Stomach (tissue), 9 donors: ENCODE results near the gene TXNL1. TPM values are rescaled to one million over a fixed set of nuclear protein-coding genes. Genes with fewer than 3 reads are reported as not detected.

Experiments
- DNase-seq, 2 donors: peaks; one replicate each; pipeline versions ENCODE4 v3.0.0 to v3.0.0-alpha.2; 2013 to 2019
- H3K27ac ChIP-seq, 5 donors: fragments of 200-600 bp in 4 of 5; sonication (generic) in 4 of 5; one replicate each; pipeline ENCODE4 v1.5.1; 2013 to 2019; ENCODE audit warnings: mild to moderate bottlenecking in 1 of 5, moderate library complexity in 1 of 5
- H3K27me3 ChIP-seq, 3 donors: fragments of 200-600 bp; sonication (generic); one replicate each; pipeline ENCODE4 v1.5.1; 2017 to 2019; ENCODE audit warnings: mixed run types in 1 of 3
- H3K36me3 ChIP-seq, 4 donors: fragments of 200-600 bp; sonication (generic); 1 replicate in 3 of 4; 2 replicates in 1 of 4; pipeline ENCODE4 v1.5.1; 2016 to 2019
- H3K4me1 ChIP-seq, 4 donors: fragments of 200-600 bp; sonication (generic); one replicate each; pipeline ENCODE4 v1.5.1; 2016 to 2019
- H3K4me3 ChIP-seq, 4 donors: fragments of 200-600 bp; sonication (generic) in 3 of 4; one replicate each; pipeline ENCODE4 v1.5.1; 2016 to 2019; ENCODE audit warnings: mild to moderate bottlenecking in 1 of 4
- H3K9me3 ChIP-seq, 4 donors: fragments of 200-600 bp; sonication (generic); one replicate each; pipeline ENCODE4 v1.5.1; 2016 to 2019
- EP300 ChIP-seq: sonication (generic); formaldehyde crosslinking; IDR thresholded peaks from one replicate; pipeline ENCODE4 v1.6.1; 2017; ENCODE audit warnings: antibody characterized with exemption
- POLR2A ChIP-seq, 4 donors: fragments of 450-650 bp; IDR thresholded peaks; one replicate each; pipeline ENCODE4 v1.6.1; 2016; ENCODE audit warnings: antibody characterized with exemption in 4 of 4, control low read depth in 2 of 4, mild to moderate bottlenecking in 1 of 4, moderate library complexity in 1 of 4
- POLR2AphosphoS5 ChIP-seq, 3 donors: sonication (generic); formaldehyde crosslinking; IDR thresholded peaks; one replicate each; pipeline ENCODE4 v1.6.1; 2016; ENCODE audit warnings: antibody characterized with exemption in 3 of 3
- WGBS, 5 donors: extraction: QIAGEN DNeasy Blood & Tissue Kit in 3 of 5; methylation state at CpG; one replicate each; pipeline versions ENCODE4 v1.1.5 to v1.1.7; 2013 to 2018; 5-methylcytosine and 5-hydroxymethylcytosine counted together
- intact Hi-C: fragments of 100-400 bp; cut with DNase I; formaldehyde crosslinking; loops from one replicate; pipeline ENCODE4 v1.15.1; 2023; ENCODE audit warnings: low total_unique reads
- polyA plus RNA-seq, 3 donors: library from polyadenylated mRNA; stranded (reverse); fragments of 200-250 nt; gene quantifications; one replicate each; pipeline ENCODE4 v1.2.3, GENCODE V29; 2013
- total RNA-seq, 5 donors: library from RNA; depleted of rRNA; stranded (reverse); fragments of >200 nt; gene quantifications; one replicate each; pipeline versions ENCODE4 v1.1.0 to v1.2.3, GENCODE V29; 2014 to 2016
- TF ChIP-seq, protein P1 (sequence below), 7 experiments: fragments of 450-650 bp in 4 of 7; fragments of 200-600 bp in 3 of 7; sonication (generic) in 3 of 7; IDR thresholded peaks; one replicate each; pipeline ENCODE4 v1.5.1; 2016 to 2019; ENCODE audit warnings: antibody characterized with exemption in 7 of 7, control low read depth in 2 of 7, mild to moderate bottlenecking in 1 of 7
- donor health status: healthy with polysubstance abuse.
- donor health status: Bipolar disorder and iron deficiency.
- donor health status: healthy.

Gene TXNL1
- total and polyA plus RNA-seq, 8 donors: 2.6 to 87.1 (median 41.4) TPM

- Histone ChIP-seq H3K4me3 (no peak overlapping the region), H3K36me3 (no peaks in the 10 kb centered on the region), H3K4me1 (peaks cover 1 to 22% (median 12%) of the 10 kb centered on the region in 4 donors), H3K27me3 (no peaks in the 10 kb centered on the region), H3K9me3 (no peaks in the 10 kb centered on the region), H3K27ac (no peak overlapping the region)
- intact Hi-C loops: no loop called here
- no peak for DNase-seq
- TF ChIP-seq POLR2A (IDR thresholded peaks at IDR 0.05): no peak
- no peak for TF ChIP-seq EP300
- TF ChIP-seq, protein P1, sequence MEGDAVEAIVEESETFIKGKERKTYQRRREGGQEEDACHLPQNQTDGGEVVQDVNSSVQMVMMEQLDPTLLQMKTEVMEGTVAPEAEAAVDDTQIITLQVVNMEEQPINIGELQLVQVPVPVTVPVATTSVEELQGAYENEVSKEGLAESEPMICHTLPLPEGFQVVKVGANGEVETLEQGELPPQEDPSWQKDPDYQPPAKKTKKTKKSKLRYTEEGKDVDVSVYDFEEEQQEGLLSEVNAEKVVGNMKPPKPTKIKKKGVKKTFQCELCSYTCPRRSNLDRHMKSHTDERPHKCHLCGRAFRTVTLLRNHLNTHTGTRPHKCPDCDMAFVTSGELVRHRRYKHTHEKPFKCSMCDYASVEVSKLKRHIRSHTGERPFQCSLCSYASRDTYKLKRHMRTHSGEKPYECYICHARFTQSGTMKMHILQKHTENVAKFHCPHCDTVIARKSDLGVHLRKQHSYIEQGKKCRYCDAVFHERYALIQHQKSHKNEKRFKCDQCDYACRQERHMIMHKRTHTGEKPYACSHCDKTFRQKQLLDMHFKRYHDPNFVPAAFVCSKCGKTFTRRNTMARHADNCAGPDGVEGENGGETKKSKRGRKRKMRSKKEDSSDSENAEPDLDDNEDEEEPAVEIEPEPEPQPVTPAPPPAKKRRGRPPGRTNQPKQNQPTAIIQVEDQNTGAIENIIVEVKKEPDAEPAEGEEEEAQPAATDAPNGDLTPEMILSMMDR (IDR thresholded peaks at IDR 0.05): no peak
- TF ChIP-seq POLR2AphosphoS5 (IDR thresholded peaks at IDR 0.05): no peak
These were observed 8.7 kb upstream of the TXNL1 start for GRCh38 chr18:56647071-56647470.

DNA sequence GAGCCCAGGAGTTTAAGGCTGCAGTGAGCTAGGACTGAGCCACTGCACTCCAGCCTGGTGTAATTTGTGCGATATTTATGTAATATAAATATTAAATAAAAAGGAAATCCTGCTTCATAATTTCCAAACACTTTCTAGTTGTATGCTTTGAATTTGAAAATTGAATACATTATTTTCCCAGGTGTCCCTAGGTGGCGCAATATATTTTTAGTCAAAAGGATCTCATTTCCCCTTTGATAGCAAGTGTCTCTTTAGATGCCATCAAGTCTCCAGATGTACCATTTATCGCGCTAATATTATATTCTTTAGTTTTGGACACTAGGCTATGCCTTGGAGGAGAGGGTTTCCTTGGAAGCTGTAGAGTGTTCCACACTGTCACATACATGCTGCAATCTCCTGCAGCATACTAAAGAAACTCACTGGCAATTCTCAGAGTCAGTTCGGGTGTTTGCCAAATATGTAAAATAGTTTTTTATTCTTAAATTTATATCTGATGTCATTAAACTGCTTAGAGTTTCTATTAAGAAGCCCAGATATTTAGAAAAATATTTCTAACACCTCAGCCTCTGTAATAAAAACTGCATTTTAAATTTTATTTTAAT lies 7.1 kb upstream of the TXNL1 start:
- no peaks in the 10 kb centered on the region for H3K27me3 ChIP-seq
- H3K27ac ChIP-seq: no peak overlapping the region
- peaks cover 0 to 12% (median 5%) of the 10 kb centered on the region in 4 donors for H3K4me1 ChIP-seq
- TF ChIP-seq, protein P1 (IDR thresholded peaks at IDR 0.05): peak in 4 of 7 experiments; percentile 16 to 47 (median 32)
- TF ChIP-seq POLR2AphosphoS5 (IDR thresholded peaks at IDR 0.05) (no peak), POLR2A (IDR thresholded peaks at IDR 0.05) (no peak), EP300 (no peak)
- intact Hi-C loops: no loop called here
- 38 to 64% (median 45%) methylated on average over 5 of the region's 5 CpGs for WGBS, 5 donors
- DNase-seq: peak in 1 of 2 donors; percentile 30
- H3K4me3 ChIP-seq: no peak overlapping the region
- no peaks in the 10 kb centered on the region for H3K36me3 ChIP-seq
- H3K9me3 ChIP-seq: no peaks in the 10 kb centered on the region

GRCh38 chr18:56643381-56643780 lies 5.0 kb upstream of the TXNL1 start:
- no peak for DNase-seq
- H3K9me3 ChIP-seq: no peaks in the 10 kb centered on the region
- intact Hi-C loops: no loop called here
- H3K27ac ChIP-seq: no peak overlapping the region
- TF ChIP-seq POLR2A (IDR thresholded peaks at IDR 0.05) (no peak), POLR2AphosphoS5 (IDR thresholded peaks at IDR 0.05) (no peak), EP300 (no peak)
- TF ChIP-seq, protein P1 (IDR thresholded peaks at IDR 0.05): no peak
- H3K27me3 ChIP-seq: no peaks in the 10 kb centered on the region
- no peaks in the 10 kb centered on the region for H3K36me3 ChIP-seq
- 74 to 89% (median 87%) methylated on average over 3 of the region's 3 CpGs for WGBS, 5 donors
- H3K4me1 ChIP-seq: peaks cover 0 to 15% (median 5%) of the 10 kb centered on the region in 4 donors
- H3K4me3 ChIP-seq: no peak overlapping the region

GRCh38 chr18:56641714-56642337 lies 3.4 kb upstream of the TXNL1 start:
- H3K4me3 ChIP-seq: no peak overlapping the region
- H3K27ac ChIP-seq: no peak overlapping the region
- no peaks in the 10 kb centered on the region for H3K27me3 ChIP-seq
- intact Hi-C loops: no loop called here
- H3K9me3 ChIP-seq: no peaks in the 10 kb centered on the region
- TF ChIP-seq POLR2AphosphoS5 (IDR thresholded peaks at IDR 0.05) (no peak), POLR2A (IDR thresholded peaks at IDR 0.05) (no peak), EP300 (no peak)
- TF ChIP-seq, protein P1 (IDR thresholded peaks at IDR 0.05): no peak
- 69 to 82% (median 77%) methylated on average over 8 of the region's 8 CpGs for WGBS, 5 donors
- DNase-seq: no peak
- peaks cover 0 to 22% (median 8%) of the 10 kb centered on the region in 4 donors for H3K4me1 ChIP-seq
- no peaks in the 10 kb centered on the region for H3K36me3 ChIP-seq
